A549 (cell line): ENCODE results near the gene STX8.

ENCODE experiments used
- EP300 ChIP-seq, 2 experiments: fragments of >200 bp; sonication (Bioruptor Twin); formaldehyde crosslinking; IDR thresholded peaks; 2 replicates in 1 of 2; 3 replicates in 1 of 2; pipeline ENCODE4 v1.6.1; 2016 to 2017
- KDM1A ChIP-seq: fragments of 200-600 bp; sonication (generic); IDR thresholded peaks from 2 replicates; pipeline ENCODE4 v1.6.1; 2016; ENCODE audit warnings: low read depth, mild to moderate bottlenecking
- POLR2A ChIP-seq: IDR thresholded peaks from 2 replicates; pipeline ENCODE4 v1.6.1; 2012; ENCODE audit warnings: mild to moderate bottlenecking, low read length
- RAD21 ChIP-seq, 2 experiments: fragments of >200 bp in 1 of 2; sonication (Bioruptor Twin) in 1 of 2; formaldehyde crosslinking in 1 of 2; IDR thresholded peaks in 1 of 2; conservative IDR thresholded peaks in 1 of 2; 2 replicates in 1 of 2; 3 replicates in 1 of 2; pipeline ENCODE4 v1.6.1; 2012 to 2018; ENCODE audit warnings: inconsistent platforms in 1 of 2
- TF ChIP-seq, protein P1 (sequence below): fragments of >200 bp; sonication (Bioruptor Twin); formaldehyde crosslinking; IDR thresholded peaks from 3 replicates; pipeline ENCODE4 v1.5.1; 2016
- TF ChIP-seq, protein P2 (sequence below): IDR thresholded peaks from 2 replicates; pipeline ENCODE4 v1.6.1; 2012
- TF ChIP-seq, protein P3 (sequence below): fragments of 200-600 bp; sonication (generic); IDR thresholded peaks from 2 replicates; pipeline ENCODE4 v1.6.1; 2016; ENCODE audit warnings: antibody characterized with exemption, mild to moderate bottlenecking, moderate library complexity

DNA sequence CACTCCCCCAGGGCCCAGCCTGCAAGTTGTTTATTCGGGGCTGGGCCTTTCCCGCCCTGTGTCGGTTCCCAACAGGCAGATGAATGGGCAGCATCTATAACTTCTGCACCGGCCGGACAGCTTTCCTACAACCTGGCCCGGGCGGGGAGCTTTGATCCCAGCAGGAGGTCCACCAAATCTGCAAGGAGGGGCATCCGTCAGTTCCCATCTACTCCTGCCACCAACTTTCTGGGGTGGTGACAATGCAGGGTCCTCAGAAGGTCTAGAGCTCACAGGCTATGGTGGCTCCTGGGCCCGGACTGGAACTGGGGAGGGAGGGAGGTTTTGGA, 342.4 kb downstream of the STX8 start:
- no peak for TF ChIP-seq EP300 (IDR thresholded peaks at IDR 0.05)
- TF ChIP-seq RAD21 (conservative IDR thresholded peaks at IDR 0.05 in 1 of 2, IDR thresholded peaks at IDR 0.05 in 1 of 2), result no peak
- TF ChIP-seq, protein P1, sequence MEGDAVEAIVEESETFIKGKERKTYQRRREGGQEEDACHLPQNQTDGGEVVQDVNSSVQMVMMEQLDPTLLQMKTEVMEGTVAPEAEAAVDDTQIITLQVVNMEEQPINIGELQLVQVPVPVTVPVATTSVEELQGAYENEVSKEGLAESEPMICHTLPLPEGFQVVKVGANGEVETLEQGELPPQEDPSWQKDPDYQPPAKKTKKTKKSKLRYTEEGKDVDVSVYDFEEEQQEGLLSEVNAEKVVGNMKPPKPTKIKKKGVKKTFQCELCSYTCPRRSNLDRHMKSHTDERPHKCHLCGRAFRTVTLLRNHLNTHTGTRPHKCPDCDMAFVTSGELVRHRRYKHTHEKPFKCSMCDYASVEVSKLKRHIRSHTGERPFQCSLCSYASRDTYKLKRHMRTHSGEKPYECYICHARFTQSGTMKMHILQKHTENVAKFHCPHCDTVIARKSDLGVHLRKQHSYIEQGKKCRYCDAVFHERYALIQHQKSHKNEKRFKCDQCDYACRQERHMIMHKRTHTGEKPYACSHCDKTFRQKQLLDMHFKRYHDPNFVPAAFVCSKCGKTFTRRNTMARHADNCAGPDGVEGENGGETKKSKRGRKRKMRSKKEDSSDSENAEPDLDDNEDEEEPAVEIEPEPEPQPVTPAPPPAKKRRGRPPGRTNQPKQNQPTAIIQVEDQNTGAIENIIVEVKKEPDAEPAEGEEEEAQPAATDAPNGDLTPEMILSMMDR, result no peak
- TF ChIP-seq, protein P2, sequence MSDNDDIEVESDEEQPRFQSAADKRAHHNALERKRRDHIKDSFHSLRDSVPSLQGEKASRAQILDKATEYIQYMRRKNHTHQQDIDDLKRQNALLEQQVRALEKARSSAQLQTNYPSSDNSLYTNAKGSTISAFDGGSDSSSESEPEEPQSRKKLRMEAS, result no peak
- TF ChIP-seq POLR2A, result no peak
- TF ChIP-seq KDM1A, result no peak
- TF ChIP-seq, protein P3, sequence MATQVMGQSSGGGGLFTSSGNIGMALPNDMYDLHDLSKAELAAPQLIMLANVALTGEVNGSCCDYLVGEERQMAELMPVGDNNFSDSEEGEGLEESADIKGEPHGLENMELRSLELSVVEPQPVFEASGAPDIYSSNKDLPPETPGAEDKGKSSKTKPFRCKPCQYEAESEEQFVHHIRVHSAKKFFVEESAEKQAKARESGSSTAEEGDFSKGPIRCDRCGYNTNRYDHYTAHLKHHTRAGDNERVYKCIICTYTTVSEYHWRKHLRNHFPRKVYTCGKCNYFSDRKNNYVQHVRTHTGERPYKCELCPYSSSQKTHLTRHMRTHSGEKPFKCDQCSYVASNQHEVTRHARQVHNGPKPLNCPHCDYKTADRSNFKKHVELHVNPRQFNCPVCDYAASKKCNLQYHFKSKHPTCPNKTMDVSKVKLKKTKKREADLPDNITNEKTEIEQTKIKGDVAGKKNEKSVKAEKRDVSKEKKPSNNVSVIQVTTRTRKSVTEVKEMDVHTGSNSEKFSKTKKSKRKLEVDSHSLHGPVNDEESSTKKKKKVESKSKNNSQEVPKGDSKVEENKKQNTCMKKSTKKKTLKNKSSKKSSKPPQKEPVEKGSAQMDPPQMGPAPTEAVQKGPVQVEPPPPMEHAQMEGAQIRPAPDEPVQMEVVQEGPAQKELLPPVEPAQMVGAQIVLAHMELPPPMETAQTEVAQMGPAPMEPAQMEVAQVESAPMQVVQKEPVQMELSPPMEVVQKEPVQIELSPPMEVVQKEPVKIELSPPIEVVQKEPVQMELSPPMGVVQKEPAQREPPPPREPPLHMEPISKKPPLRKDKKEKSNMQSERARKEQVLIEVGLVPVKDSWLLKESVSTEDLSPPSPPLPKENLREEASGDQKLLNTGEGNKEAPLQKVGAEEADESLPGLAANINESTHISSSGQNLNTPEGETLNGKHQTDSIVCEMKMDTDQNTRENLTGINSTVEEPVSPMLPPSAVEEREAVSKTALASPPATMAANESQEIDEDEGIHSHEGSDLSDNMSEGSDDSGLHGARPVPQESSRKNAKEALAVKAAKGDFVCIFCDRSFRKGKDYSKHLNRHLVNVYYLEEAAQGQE, result no peak
